Adipocyte (in vitro differentiated cells): ENCODE measurements around the gene PRPF18.
A peak's percentile ranks its signal among the peaks of the same experiment; 100 is the strongest.
"Not testable (repeated sequence)": the region's sequence is repeated elsewhere in the genome, so short reads cannot be mapped to it uniquely, and the experiment has no call there.

Experiments used
- DNase-seq: peaks from one replicate; pipeline ENCODE4 v3.0.0-alpha.2; 2015; ENCODE audit warnings: low read depth
- H3K27me3 ChIP-seq: replicated peaks from 2 replicates; pipeline ENCODE4 v1.7.0; 2013; ENCODE audit warnings: mild to moderate bottlenecking, low read length, moderate library complexity; ENCODE audit not compliant: control insufficient read depth, insufficient read depth
- H3K36me3 ChIP-seq: 2 replicates; pipeline ENCODE4 v1.7.0; 2013; ENCODE audit warnings: low read length, mild to moderate bottlenecking, moderate library complexity; ENCODE audit not compliant: control insufficient read depth, insufficient read depth, severe bottlenecking
- H3K4me1 ChIP-seq: 2 replicates; pipeline ENCODE4 v1.7.0; 2013; ENCODE audit warnings: mild to moderate bottlenecking, low read length, moderate library complexity; ENCODE audit not compliant: control insufficient read depth, insufficient read depth
- H3K4me3 ChIP-seq: 2 replicates; pipeline ENCODE4 v1.7.0; 2013; ENCODE audit warnings: mild to moderate bottlenecking, low read length, moderate library complexity
- H3K9ac ChIP-seq: 2 replicates; pipeline ENCODE4 v1.7.0; 2013; ENCODE audit warnings: mild to moderate bottlenecking, low read length, moderate library complexity
- H3K9me3 ChIP-seq: 2 replicates; pipeline ENCODE4 v1.7.0; 2013; ENCODE audit warnings: mild to moderate bottlenecking, low read length, moderate library complexity; ENCODE audit not compliant: control insufficient read depth

The PRPF18 gene

GRCh38 chr10:13586676-13587355 lies at the start of gene PRPF18:
Gene PRPF18 (plus strand): TSS chr10:13586965. CDS start chr10:13587087, 122 bp downstream.
- Histone ChIP-seq H3K9me3 (no peaks in the 10 kb centered on the region), H3K4me3 (peak within 1 kb of the TSS; percentile 100), H3K4me1 (peaks cover 9% of the 10 kb centered on the region), H3K36me3 (peaks cover 3% of the 10 kb centered on the region), H3K27me3 (peaks cover 8% of the 10 kb centered on the region), H3K9ac (peak within 1 kb of the TSS; percentile 96)
- DNase-seq, result peak; percentile 97

GRCh38 chr10:13537985-13538384 lies 48.8 kb upstream of the PRPF18 start:
- H3K4me3 ChIP-seq, H3K9me3 ChIP-seq, H3K9ac ChIP-seq, H3K36me3 ChIP-seq, H3K4me1 ChIP-seq, DNase-seq: not testable (repeated sequence)
- H3K27me3 ChIP-seq, result peaks cover 41% of the 10 kb centered on the region

- Histone ChIP-seq H3K36me3 (no peaks in the 10 kb centered on the region), H3K9me3 (no peaks in the 10 kb centered on the region), H3K4me3 (no peak overlapping the region), H3K9ac (no peak overlapping the region), H3K4me1 (no peaks in the 10 kb centered on the region), H3K27me3 (peaks cover 57% of the 10 kb centered on the region)
- no peak for DNase-seq
Measured at GRCh38 chr10:13542533-13542932, 44.2 kb upstream of the PRPF18 start.

GRCh38 chr10:13550802-13551201 lies 36.0 kb upstream of the PRPF18 start:
- no peak overlapping the region for H3K9ac ChIP-seq

GRCh38 chr10:13555884-13556510 lies 30.8 kb upstream of the PRPF18 start:
- Histone ChIP-seq H3K36me3 (no peaks in the 10 kb centered on the region), H3K4me1 (no peaks in the 10 kb centered on the region), H3K27me3 (no peaks in the 10 kb centered on the region), H3K4me3 (no peak overlapping the region), H3K9ac (no peak overlapping the region), H3K9me3 (peaks cover 6% of the 10 kb centered on the region)
- no peak for DNase-seq

More at GRCh38 chr10:13550802-13551201, 36.0 kb upstream of the PRPF18 start:
- Histone ChIP-seq H3K4me3 (no peak overlapping the region), H3K36me3 (no peaks in the 10 kb centered on the region), H3K27me3 (peaks cover 11% of the 10 kb centered on the region), H3K4me1 (no peaks in the 10 kb centered on the region), H3K9me3 (peaks cover 27% of the 10 kb centered on the region)
- no peak for DNase-seq

- no peak overlapping the region for H3K9ac ChIP-seq
- no peak for DNase-seq
- no peaks in the 10 kb centered on the region for H3K9me3 ChIP-seq
- H3K36me3 ChIP-seq, result no peaks in the 10 kb centered on the region
- no peaks in the 10 kb centered on the region for H3K27me3 ChIP-seq
- no peaks in the 10 kb centered on the region for H3K4me1 ChIP-seq
- no peak overlapping the region for H3K4me3 ChIP-seq
Measured at GRCh38 chr10:13559124-13559700, 27.6 kb upstream of the PRPF18 start.

GRCh38 chr10:13560597-13560996 lies 26.2 kb upstream of the PRPF18 start:
- Histone ChIP-seq H3K36me3 (no peaks in the 10 kb centered on the region), H3K9ac (no peak overlapping the region), H3K9me3 (no peaks in the 10 kb centered on the region), H3K27me3 (no peaks in the 10 kb centered on the region), H3K4me3 (no peak overlapping the region), H3K4me1 (no peaks in the 10 kb centered on the region)
- peak; percentile 8 for DNase-seq

GRCh38 chr10:13563481-13564445 lies 23.0 kb upstream of the PRPF18 start:
- no peak for DNase-seq
- Histone ChIP-seq H3K4me1 (no peaks in the 10 kb centered on the region), H3K27me3 (no peaks in the 10 kb centered on the region), H3K9me3 (no peaks in the 10 kb centered on the region), H3K36me3 (no peaks in the 10 kb centered on the region), H3K9ac (no peak overlapping the region), H3K4me3 (no peak overlapping the region)

GRCh38 chr10:13564576-13564975 lies 22.2 kb upstream of the PRPF18 start:
- DNase-seq, result no peak
- Histone ChIP-seq H3K9me3 (no peaks in the 10 kb centered on the region), H3K36me3 (no peaks in the 10 kb centered on the region), H3K4me1 (no peaks in the 10 kb centered on the region), H3K4me3 (no peak overlapping the region), H3K27me3 (peaks cover 4% of the 10 kb centered on the region), H3K9ac (no peak overlapping the region)

- DNase-seq, result no peak
- no peak overlapping the region for H3K9ac ChIP-seq
- H3K36me3 ChIP-seq, result no peaks in the 10 kb centered on the region
- no peak overlapping the region for H3K4me3 ChIP-seq
- peaks cover 9% of the 10 kb centered on the region for H3K27me3 ChIP-seq
- no peaks in the 10 kb centered on the region for H3K4me1 ChIP-seq
- no peaks in the 10 kb centered on the region for H3K9me3 ChIP-seq
Measured at GRCh38 chr10:13567030-13567429, 19.7 kb upstream of the PRPF18 start.

GRCh38 chr10:13571541-13571940 lies 15.2 kb upstream of the PRPF18 start:
- Histone ChIP-seq H3K9me3 (peaks cover 8% of the 10 kb centered on the region), H3K36me3 (no peaks in the 10 kb centered on the region), H3K27me3 (peaks cover 14% of the 10 kb centered on the region), H3K9ac (no peak overlapping the region), H3K4me3 (no peak overlapping the region), H3K4me1 (no peaks in the 10 kb centered on the region)
- no peak for DNase-seq
